Measurements from ENCODE around the gene GPR176.

GPR176 gene

GRCh38 chr15:39936681-39937080 lies 16.6 kb upstream of the GPR176 start:
- Histone ChIP-seq H3K9me3 (ENCODE audit: control insufficient read depth in 1 of 2, low read length in 2 of 2) (no peaks in the 10 kb centered on the region), H3K27ac (ENCODE audit: low read depth, low read length) (no peak overlapping the region), H3K36me3 (ENCODE audit: control insufficient read depth in 1 of 2, insufficient read depth in 2 of 2, low read length in 2 of 2) (peaks cover 8% of the 10 kb centered on the region in 2 donors), H3K9ac (ENCODE audit: low read depth in 1 of 2, low read length in 2 of 2) (no peak overlapping the region), H3K4me1 (ENCODE audit: control insufficient read depth in 1 of 2, insufficient read depth in 2 of 2, low read length in 2 of 2) (peaks cover 0 to 13% of the 10 kb centered on the region in 2 donors), H3K27me3 (ENCODE audit: control insufficient read depth in 1 of 2, insufficient read depth in 2 of 2, low read length in 2 of 2) (no peaks in the 10 kb centered on the region), H3K4me3 (ENCODE audit: low read depth in 1 of 2, low read length in 2 of 2) (no peak overlapping the region)

- no peak overlapping the region for H3K27ac ChIP-seq (ENCODE audit: low read depth, low read length)
- no peak overlapping the region for H3K9ac ChIP-seq (ENCODE audit: low read depth in 1 of 2, low read length in 2 of 2)
- no peaks in the 10 kb centered on the region for H3K27me3 ChIP-seq (ENCODE audit: control insufficient read depth in 1 of 2, insufficient read depth in 2 of 2, low read length in 2 of 2)
- H3K4me3 ChIP-seq (ENCODE audit: low read depth in 1 of 2, low read length in 2 of 2): no peak overlapping the region
- H3K9me3 ChIP-seq (ENCODE audit: control insufficient read depth in 1 of 2, low read length in 2 of 2): no peaks in the 10 kb centered on the region
- H3K36me3 ChIP-seq (ENCODE audit: control insufficient read depth in 1 of 2, insufficient read depth in 2 of 2, low read length in 2 of 2): peaks cover 6 to 8% of the 10 kb centered on the region in 2 donors
- peaks cover 0 to 13% of the 10 kb centered on the region in 2 donors for H3K4me1 ChIP-seq (ENCODE audit: control insufficient read depth in 1 of 2, insufficient read depth in 2 of 2, low read length in 2 of 2)
Measured at GRCh38 chr15:39936187-39936586, 16.1 kb upstream of the GPR176 start.

- H3K4me1 ChIP-seq (ENCODE audit: control insufficient read depth in 1 of 2, insufficient read depth in 2 of 2, low read length in 2 of 2): peaks cover 0 to 13% of the 10 kb centered on the region in 2 donors
- no peak overlapping the region for H3K27ac ChIP-seq (ENCODE audit: low read depth, low read length)
- H3K9me3 ChIP-seq (ENCODE audit: control insufficient read depth in 1 of 2, low read length in 2 of 2): no peaks in the 10 kb centered on the region
- H3K27me3 ChIP-seq (ENCODE audit: control insufficient read depth in 1 of 2, insufficient read depth in 2 of 2, low read length in 2 of 2): no peaks in the 10 kb centered on the region
- H3K4me3 ChIP-seq (ENCODE audit: low read depth in 1 of 2, low read length in 2 of 2): no peak overlapping the region
- peaks cover 0 to 7% of the 10 kb centered on the region in 2 donors for H3K36me3 ChIP-seq (ENCODE audit: control insufficient read depth in 1 of 2, insufficient read depth in 2 of 2, low read length in 2 of 2)
- no peak overlapping the region for H3K9ac ChIP-seq (ENCODE audit: low read depth in 1 of 2, low read length in 2 of 2)
Measured at GRCh38 chr15:39935241-39935640, 15.2 kb upstream of the GPR176 start.

- Histone ChIP-seq H3K36me3 (ENCODE audit: control insufficient read depth in 1 of 2, insufficient read depth in 2 of 2, low read length in 2 of 2) (peaks cover 0 to 2% of the 10 kb centered on the region in 2 donors), H3K27me3 (ENCODE audit: control insufficient read depth in 1 of 2, insufficient read depth in 2 of 2, low read length in 2 of 2) (no peaks in the 10 kb centered on the region), H3K9me3 (ENCODE audit: control insufficient read depth in 1 of 2, low read length in 2 of 2) (no peaks in the 10 kb centered on the region), H3K4me1 (ENCODE audit: control insufficient read depth in 1 of 2, insufficient read depth in 2 of 2, low read length in 2 of 2) (peaks cover 0 to 13% of the 10 kb centered on the region in 2 donors), H3K9ac (ENCODE audit: low read depth in 1 of 2, low read length in 2 of 2) (peak overlapping the region; percentile 82 to 84), H3K4me3 (ENCODE audit: low read depth in 1 of 2, low read length in 2 of 2) (peak overlapping the region; percentile 83 to 86), H3K27ac (ENCODE audit: low read depth, low read length) (peak overlapping the region; percentile 47)
Measured at GRCh38 chr15:39934397-39935071, 14.5 kb upstream of the GPR176 start.

GRCh38 chr15:39931615-39932014 lies 11.5 kb upstream of the GPR176 start:
- Histone ChIP-seq H3K4me3 (ENCODE audit: low read depth in 1 of 2, low read length in 2 of 2) (no peak overlapping the region), H3K9me3 (ENCODE audit: control insufficient read depth in 1 of 2, low read length in 2 of 2) (no peaks in the 10 kb centered on the region), H3K9ac (ENCODE audit: low read depth in 1 of 2, low read length in 2 of 2) (no peak overlapping the region), H3K27me3 (ENCODE audit: control insufficient read depth in 1 of 2, insufficient read depth in 2 of 2, low read length in 2 of 2) (no peaks in the 10 kb centered on the region), H3K36me3 (ENCODE audit: control insufficient read depth in 1 of 2, insufficient read depth in 2 of 2, low read length in 2 of 2) (no peaks in the 10 kb centered on the region), H3K4me1 (ENCODE audit: control insufficient read depth in 1 of 2, insufficient read depth in 2 of 2, low read length in 2 of 2) (peaks cover 0 to 13% of the 10 kb centered on the region in 2 donors), H3K27ac (ENCODE audit: low read depth, low read length) (no peak overlapping the region)

- H3K4me3 ChIP-seq (ENCODE audit: low read depth in 1 of 2, low read length in 2 of 2): no peak overlapping the region
- H3K9me3 ChIP-seq (ENCODE audit: control insufficient read depth in 1 of 2, low read length in 2 of 2): no peaks in the 10 kb centered on the region
- H3K4me1 ChIP-seq (ENCODE audit: control insufficient read depth in 1 of 2, insufficient read depth in 2 of 2, low read length in 2 of 2): no peaks in the 10 kb centered on the region
- H3K27me3 ChIP-seq (ENCODE audit: control insufficient read depth in 1 of 2, insufficient read depth in 2 of 2, low read length in 2 of 2): no peaks in the 10 kb centered on the region
- H3K36me3 ChIP-seq (ENCODE audit: control insufficient read depth in 1 of 2, insufficient read depth in 2 of 2, low read length in 2 of 2): no peaks in the 10 kb centered on the region
- H3K27ac ChIP-seq (ENCODE audit: low read depth, low read length): no peak overlapping the region
- H3K9ac ChIP-seq (ENCODE audit: low read depth in 1 of 2, low read length in 2 of 2): no peak overlapping the region
Measured at GRCh38 chr15:39926526-39926925, 6.5 kb upstream of the GPR176 start.

GRCh38 chr15:39925112-39925842 lies 5.2 kb upstream of the GPR176 start:
- H3K27me3 ChIP-seq (ENCODE audit: control insufficient read depth in 1 of 2, insufficient read depth in 2 of 2, low read length in 2 of 2): peaks cover 2 to 3% of the 10 kb centered on the region in 2 donors

GRCh38 chr15:39924437-39924836 lies 4.4 kb upstream of the GPR176 start:
- Histone ChIP-seq H3K27ac (ENCODE audit: low read depth, low read length) (no peak overlapping the region), H3K36me3 (ENCODE audit: control insufficient read depth in 1 of 2, insufficient read depth in 2 of 2, low read length in 2 of 2) (no peaks in the 10 kb centered on the region), H3K9me3 (ENCODE audit: control insufficient read depth in 1 of 2, low read length in 2 of 2) (no peaks in the 10 kb centered on the region), H3K9ac (ENCODE audit: low read depth in 1 of 2, low read length in 2 of 2) (no peak overlapping the region), H3K4me1 (ENCODE audit: control insufficient read depth in 1 of 2, insufficient read depth in 2 of 2, low read length in 2 of 2) (peaks cover 5 to 14% of the 10 kb centered on the region in 2 donors), H3K27me3 (ENCODE audit: control insufficient read depth in 1 of 2, insufficient read depth in 2 of 2, low read length in 2 of 2) (peaks cover 10% of the 10 kb centered on the region in 2 donors), H3K4me3 (ENCODE audit: low read depth in 1 of 2, low read length in 2 of 2) (no peak overlapping the region)

More at GRCh38 chr15:39925112-39925842, 5.2 kb upstream of the GPR176 start:
- Histone ChIP-seq H3K4me3 (ENCODE audit: low read depth in 1 of 2, low read length in 2 of 2) (no peak overlapping the region), H3K36me3 (ENCODE audit: control insufficient read depth in 1 of 2, insufficient read depth in 2 of 2, low read length in 2 of 2) (no peaks in the 10 kb centered on the region), H3K9me3 (ENCODE audit: control insufficient read depth in 1 of 2, low read length in 2 of 2) (no peaks in the 10 kb centered on the region), H3K4me1 (ENCODE audit: control insufficient read depth in 1 of 2, insufficient read depth in 2 of 2, low read length in 2 of 2) (peaks cover 2 to 7% of the 10 kb centered on the region in 2 donors), H3K27ac (ENCODE audit: low read depth, low read length) (no peak overlapping the region), H3K9ac (ENCODE audit: low read depth in 1 of 2, low read length in 2 of 2) (no peak overlapping the region)

GRCh38 chr15:39922462-39923092 lies 2.5 kb upstream of the GPR176 start:
- H3K36me3 ChIP-seq (ENCODE audit: control insufficient read depth in 1 of 2, insufficient read depth in 2 of 2, low read length in 2 of 2): no peaks in the 10 kb centered on the region
- H3K9me3 ChIP-seq (ENCODE audit: control insufficient read depth in 1 of 2, low read length in 2 of 2): no peaks in the 10 kb centered on the region
- H3K27ac ChIP-seq (ENCODE audit: low read depth, low read length): no peak overlapping the region
- no peak overlapping the region for H3K4me3 ChIP-seq (ENCODE audit: low read depth in 1 of 2, low read length in 2 of 2)
- H3K4me1 ChIP-seq (ENCODE audit: control insufficient read depth in 1 of 2, insufficient read depth in 2 of 2, low read length in 2 of 2): peaks cover 5 to 17% of the 10 kb centered on the region in 2 donors
- no peak overlapping the region for H3K9ac ChIP-seq (ENCODE audit: low read depth in 1 of 2, low read length in 2 of 2)
- peaks cover 20 to 23% of the 10 kb centered on the region in 2 donors for H3K27me3 ChIP-seq (ENCODE audit: control insufficient read depth in 1 of 2, insufficient read depth in 2 of 2, low read length in 2 of 2)

- H3K4me3 ChIP-seq (ENCODE audit: low read depth in 1 of 2, low read length in 2 of 2): peak overlapping the region; percentile 76 to 88
- H3K9ac ChIP-seq (ENCODE audit: low read depth in 1 of 2, low read length in 2 of 2): peak overlapping the region in 1 of 2 donors; percentile 80
- peaks cover 23 to 24% of the 10 kb centered on the region in 2 donors for H3K27me3 ChIP-seq (ENCODE audit: control insufficient read depth in 1 of 2, insufficient read depth in 2 of 2, low read length in 2 of 2)
- no peaks in the 10 kb centered on the region for H3K9me3 ChIP-seq (ENCODE audit: control insufficient read depth in 1 of 2, low read length in 2 of 2)
- H3K27ac ChIP-seq (ENCODE audit: low read depth, low read length): no peak overlapping the region
- H3K4me1 ChIP-seq (ENCODE audit: control insufficient read depth in 1 of 2, insufficient read depth in 2 of 2, low read length in 2 of 2): peaks cover 5 to 17% of the 10 kb centered on the region in 2 donors
- no peaks in the 10 kb centered on the region for H3K36me3 ChIP-seq (ENCODE audit: control insufficient read depth in 1 of 2, insufficient read depth in 2 of 2, low read length in 2 of 2)
Measured at GRCh38 chr15:39921274-39921638, 1.2 kb upstream of the GPR176 start.
